Keratinocyte (primary cell): ENCODE results near the gene DUSP6. TPM values are rescaled to one million over a fixed set of nuclear protein-coding genes. Genes with fewer than 3 reads are reported as not detected.
"Not testable (repeated sequence)": the region's sequence is repeated elsewhere in the genome, so short reads cannot be mapped to it uniquely, and the experiment has no call there.

Experiments
- DNase-seq: peaks from one replicate; pipeline ENCODE4 v3.0.0-alpha.2; 2011; ENCODE audit warnings: low read depth, missing footprints, low spot score
- FAIRE-seq: peaks from 2 replicates; lab custom pipeline; 2011; peaks lifted over from hg19 to GRCh38; lab: Jason Lieb, UNC
- H2AFZ ChIP-seq: 2 replicates; pipeline ENCODE4 v1.6.0; 2012; ENCODE audit warnings: low read length, control low read depth, inconsistent platforms; ENCODE audit not compliant: control insufficient read depth
- H3K27ac ChIP-seq: 2 replicates; pipeline ENCODE4 v1.5.1; 2011; ENCODE audit warnings: low read length; ENCODE audit not compliant: control insufficient read depth, insufficient read depth
- H3K27me3 ChIP-seq: 3 replicates; pipeline ENCODE4 v1.6.0; 2011; ENCODE audit warnings: low read length; ENCODE audit not compliant: control insufficient read depth, insufficient read depth; ENCODE audit errors: extremely low read depth
- H3K36me3 ChIP-seq, 2 experiments: 2 replicates in 1 of 2; 3 replicates in 1 of 2; pipeline ENCODE4 v1.5.1; 2011; ENCODE audit warnings: low read length in 2 of 2, mild to moderate bottlenecking in 1 of 2; ENCODE audit not compliant: control insufficient read depth in 2 of 2, insufficient read depth in 2 of 2; ENCODE audit errors: extremely low read depth in 1 of 2
- H3K4me1 ChIP-seq: 3 replicates; pipeline ENCODE4 v1.5.1; 2011; ENCODE audit warnings: low read length; ENCODE audit not compliant: control insufficient read depth, insufficient read depth; ENCODE audit errors: extremely low read depth
- H3K4me2 ChIP-seq: 3 replicates; pipeline ENCODE4 v1.6.0; 2011; ENCODE audit warnings: low read depth, low read length; ENCODE audit not compliant: control insufficient read depth, insufficient read depth; ENCODE audit errors: extremely low read depth
- H3K4me3 ChIP-seq, 3 experiments: fragments of 200-600 bp in 1 of 3; sonication (generic) in 1 of 3; 2 replicates in 2 of 3; 3 replicates in 1 of 3; pipeline ENCODE4 v1.5.1; 2011 to 2016; ENCODE audit warnings: low read length in 3 of 3, mild to moderate bottlenecking in 3 of 3, control low read depth in 2 of 3, inconsistent platforms in 1 of 3, low read depth in 1 of 3, mixed read lengths in 1 of 3, mixed run types in 1 of 3, moderate library complexity in 1 of 3; ENCODE audit not compliant: control insufficient read depth in 2 of 3, insufficient read depth in 2 of 3; ENCODE audit errors: extremely low read depth in 1 of 3
- H3K79me2 ChIP-seq: 2 replicates; pipeline ENCODE4 v1.6.0; 2012; ENCODE audit warnings: low read length; ENCODE audit not compliant: control insufficient read depth, insufficient read depth
- H3K9ac ChIP-seq: 3 replicates; pipeline ENCODE4 v1.6.0; 2011; ENCODE audit warnings: low read length; ENCODE audit not compliant: control insufficient read depth, insufficient read depth; ENCODE audit errors: extremely low read depth
- H3K9me1 ChIP-seq: 3 replicates; pipeline ENCODE4 v1.6.0; 2011; ENCODE audit warnings: low read length; ENCODE audit not compliant: control insufficient read depth, insufficient read depth; ENCODE audit errors: extremely low read depth
- H3K9me3 ChIP-seq: 2 replicates; pipeline ENCODE4 v1.5.1; 2012; ENCODE audit warnings: low read depth, low read length; ENCODE audit not compliant: control insufficient read depth
- H4K20me1 ChIP-seq: 3 replicates; pipeline ENCODE4 v1.6.0; 2011; ENCODE audit warnings: low read length; ENCODE audit not compliant: control insufficient read depth, insufficient read depth; ENCODE audit errors: extremely low read depth
- EZH2 ChIP-seq: IDR thresholded peaks from one replicate; pipeline ENCODE4 v1.6.1; 2012; ENCODE audit warnings: inconsistent platforms, mild to moderate bottlenecking, low read length, moderate library complexity
- dilution Hi-C: fragments of 300-500 bp; cut with MboI; formaldehyde crosslinking; loops from one replicate; pipeline ENCODE4 v1.7.0; 2020; ENCODE audit warnings: low sequenced_read_pairs; ENCODE audit not compliant: extremely low pct_ligation_motif_present
- polyA plus RNA-seq, 5 experiments: library from polyadenylated mRNA; depleted of rRNA in 3 of 5; stranded (reverse) in 3 of 5; stranded (forward) in 1 of 5; unstranded in 1 of 5; fragments of >200 nt; gene quantifications; 1 replicate in 1 of 5; 2 replicates in 3 of 5; 3 replicates in 1 of 5; pipeline versions ENCODE4 v1.2.1 to v1.2.3, GENCODE V29; 2011 to 2012; ENCODE audit warnings: missing spikeins in 2 of 5, low read depth in 1 of 5, low replicate concordance in 1 of 5
- TF ChIP-seq, protein P1 (sequence below), 3 experiments: IDR thresholded peaks in 1 of 3; conservative IDR thresholded peaks in 1 of 3; optimal IDR thresholded peaks in 1 of 3; 2 replicates in 2 of 3; 3 replicates in 1 of 3; pipeline versions ENCODE3 to v1.5.1; 2011; ENCODE audit warnings: low read length in 3 of 3, mild to moderate bottlenecking in 3 of 3, moderate library complexity in 2 of 3, control low read depth in 1 of 3, inconsistent platforms in 1 of 3; ENCODE audit not compliant: insufficient read depth in 2 of 3; ENCODE audit errors: extremely low read depth in 1 of 3

DUSP6 gene
- polyA plus RNA-seq, 1 donor (not counting 4 experiments of a cell fraction or from before 2014, with no cell fraction given) = 221 TPM

- Histone ChIP-seq H3K4me1 (no peaks in the 10 kb centered on the region), H3K4me2 (no peak overlapping the region), H3K9ac (no peak overlapping the region), H3K9me1 (no peaks in the 10 kb centered on the region), H2AFZ (no peak overlapping the region), H3K79me2 (no peaks in the 10 kb centered on the region), H4K20me1 (no peaks in the 10 kb centered on the region), H3K27me3 (no peaks in the 10 kb centered on the region), H3K27ac (no peak overlapping the region), H3K9me3 (no peaks in the 10 kb centered on the region), H3K4me3 (no peak overlapping the region), H3K36me3 (no peaks in the 10 kb centered on the region)
- no peak for DNase-seq
- dilution Hi-C loops = loop anchor here (25.0 kb wide), 1 partner anchor 279 kb away; no protein-coding TSS in a partner anchor
- TF ChIP-seq, protein P1, sequence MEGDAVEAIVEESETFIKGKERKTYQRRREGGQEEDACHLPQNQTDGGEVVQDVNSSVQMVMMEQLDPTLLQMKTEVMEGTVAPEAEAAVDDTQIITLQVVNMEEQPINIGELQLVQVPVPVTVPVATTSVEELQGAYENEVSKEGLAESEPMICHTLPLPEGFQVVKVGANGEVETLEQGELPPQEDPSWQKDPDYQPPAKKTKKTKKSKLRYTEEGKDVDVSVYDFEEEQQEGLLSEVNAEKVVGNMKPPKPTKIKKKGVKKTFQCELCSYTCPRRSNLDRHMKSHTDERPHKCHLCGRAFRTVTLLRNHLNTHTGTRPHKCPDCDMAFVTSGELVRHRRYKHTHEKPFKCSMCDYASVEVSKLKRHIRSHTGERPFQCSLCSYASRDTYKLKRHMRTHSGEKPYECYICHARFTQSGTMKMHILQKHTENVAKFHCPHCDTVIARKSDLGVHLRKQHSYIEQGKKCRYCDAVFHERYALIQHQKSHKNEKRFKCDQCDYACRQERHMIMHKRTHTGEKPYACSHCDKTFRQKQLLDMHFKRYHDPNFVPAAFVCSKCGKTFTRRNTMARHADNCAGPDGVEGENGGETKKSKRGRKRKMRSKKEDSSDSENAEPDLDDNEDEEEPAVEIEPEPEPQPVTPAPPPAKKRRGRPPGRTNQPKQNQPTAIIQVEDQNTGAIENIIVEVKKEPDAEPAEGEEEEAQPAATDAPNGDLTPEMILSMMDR (optimal IDR thresholded peaks at IDR 0.05 in 1 of 3, IDR thresholded peaks at IDR 0.05 in 1 of 3, conservative IDR thresholded peaks at IDR 0.05 in 1 of 3; ENCODE audit: extremely low read depth in 1 of 3, insufficient read depth in 2 of 3, low read length in 3 of 3) = no peak
- TF ChIP-seq EZH2 = no peak
- FAIRE-seq = no peak
These were observed 11.4 kb downstream of the DUSP6 start for GRCh38 chr12:89340861-89341260.

DNA sequence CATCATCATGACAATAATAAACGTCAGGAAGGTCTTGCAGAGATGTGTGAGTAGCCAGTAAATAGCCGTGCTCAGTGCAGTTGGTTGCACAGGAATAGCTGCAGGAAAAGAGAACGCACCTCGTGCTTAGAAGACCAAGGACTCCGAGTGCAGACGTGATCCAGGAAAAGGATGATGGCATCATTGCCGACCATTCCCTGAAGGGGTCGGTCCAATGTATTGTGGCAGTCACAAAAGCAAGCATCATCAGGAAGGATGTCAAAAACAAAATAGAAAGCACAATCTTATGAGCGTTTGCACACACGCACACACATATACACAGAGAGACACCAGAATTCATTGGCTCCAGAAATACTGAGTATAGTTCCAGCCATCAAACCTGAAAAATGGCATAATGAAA, 12.8 kb downstream of the DUSP6 start:
- Histone ChIP-seq H3K4me2 (no peak overlapping the region), H3K9ac (no peak overlapping the region), H3K4me1 (no peaks in the 10 kb centered on the region), H3K4me3 (no peak overlapping the region), H3K79me2 (no peaks in the 10 kb centered on the region), H4K20me1 (no peaks in the 10 kb centered on the region), H3K9me1 (no peaks in the 10 kb centered on the region), H3K27ac (no peak overlapping the region), H2AFZ (no peak overlapping the region), H3K27me3 (no peaks in the 10 kb centered on the region), H3K36me3 (no peaks in the 10 kb centered on the region), H3K9me3 (no peaks in the 10 kb centered on the region)
- no peak for FAIRE-seq
- dilution Hi-C loops = loop anchor here (25.0 kb wide), 1 partner anchor 277 kb away; no protein-coding TSS in a partner anchor
- TF ChIP-seq, protein P1 (optimal IDR thresholded peaks at IDR 0.05 in 1 of 3, IDR thresholded peaks at IDR 0.05 in 1 of 3, conservative IDR thresholded peaks at IDR 0.05 in 1 of 3; ENCODE audit: extremely low read depth in 1 of 3, insufficient read depth in 2 of 3, low read length in 3 of 3) = no peak
- TF ChIP-seq EZH2 = no peak
- DNase-seq = no peak

- H3K27me3 ChIP-seq, H2AFZ ChIP-seq, H3K4me2 ChIP-seq, H3K9ac ChIP-seq, H3K9me1 ChIP-seq, FAIRE-seq, H3K36me3 ChIP-seq, H3K4me3 ChIP-seq, H3K9me3 ChIP-seq, DNase-seq, H3K79me2 ChIP-seq, H4K20me1 ChIP-seq, H3K4me1 ChIP-seq, H3K27ac ChIP-seq: not testable (repeated sequence)
- dilution Hi-C loops = loop anchor here (25.0 kb wide), 1 partner anchor 275 kb away; no protein-coding TSS in a partner anchor
These were observed 15.2 kb downstream of the DUSP6 start for GRCh38 chr12:89337136-89337535.
